ENCODE measurements around the gene PRRT4. TPM values are rescaled to one million over a fixed set of nuclear protein-coding genes. Genes with fewer than 3 reads are reported as not detected.
A peak's percentile ranks its signal among the peaks of the same experiment; 100 is the strongest.

PRRT4 gene
- under 1 TPM in 1 of 3 donors, not detected in 2; 0.42 TPM for total RNA-seq
- not detected for total RNA-seq (2013)

- under 1% methylated on average over 88 of the region's 88 CpGs for WGBS (ENCODE audit: insufficient coverage)
- Histone ChIP-seq H3K27ac (ENCODE audit: low read length) (no peak within 1 kb of the TSS), H3K27me3 (ENCODE audit: control insufficient read depth, insufficient read depth, low read length) (peaks cover 28% of the 10 kb centered on the region), H3K4me1 (ENCODE audit: control insufficient read depth, insufficient read depth, low read length) (peaks cover 18% of the 10 kb centered on the region), H3K4me3 (ENCODE audit: low read length) (no peak within 1 kb of the TSS), H3K36me3 (ENCODE audit: control insufficient read depth, insufficient read depth, low read length) (no peaks in the 10 kb centered on the region), H3K9me3 (ENCODE audit: control insufficient read depth, insufficient read depth, low read length) (no peaks in the 10 kb centered on the region)
- TF ChIP-seq CTCF (IDR thresholded peaks at IDR 0.05), result no peak
- Mint-ChIP-seq H3K36me3 (no peaks in the 10 kb centered on the region), H3K4me1 (peaks cover 9 to 17% of the 10 kb centered on the region in 2 donors), H3K27me3 (ENCODE audit: low read depth in 2 of 2) (peaks cover 58 to 59% of the 10 kb centered on the region in 2 donors), H3K4me3 (peak within 1 kb of the TSS; percentile 82), H3K27ac (peak within 1 kb of the TSS in 1 of 2 donors; percentile 74), H3K9me3 (no peaks in the 10 kb centered on the region)
- DNase-seq, result peak in 1 of 2 donors; percentile 70
- intact Hi-C loops (cut with micrococcal nuclease), result no loop called here
- peak; percentile 63 to 75 (median 70) for ATAC-seq
Measured at GRCh38 chr7:128361411-128362379, at the start of gene PRRT4. Gene PRRT4 (minus strand): TSS chr7:128361690.

GRCh38 chr7:128410451-128410753 is 48.9 kb upstream of the PRRT4 start:
- Mint-ChIP-seq H3K4me1 (peaks cover 29 to 35% of the 10 kb centered on the region in 2 donors), H3K36me3 (no peaks in the 10 kb centered on the region), H3K27me3 (ENCODE audit: low read depth in 2 of 2) (no peaks in the 10 kb centered on the region), H3K9me3 (no peaks in the 10 kb centered on the region), H3K4me3 (peak overlapping the region; percentile 92), H3K27ac (peak overlapping the region; percentile 73 to 87)
- WGBS (ENCODE audit: insufficient coverage), result 0% methylated on average over 6 of the region's 6 CpGs
- ATAC-seq, result no peak
- intact Hi-C loops (cut with micrococcal nuclease), result no loop called here
- H3K27me3 ChIP-seq (ENCODE audit: control insufficient read depth, insufficient read depth, low read length), result no peaks in the 10 kb centered on the region
- peaks cover 44% of the 10 kb centered on the region for H3K4me1 ChIP-seq (ENCODE audit: control insufficient read depth, insufficient read depth, low read length)
- peak overlapping the region; percentile 96 for H3K27ac ChIP-seq (ENCODE audit: low read length)
- DNase-seq, result no peak
- TF ChIP-seq CTCF (IDR thresholded peaks at IDR 0.05), result no peak
- H3K9me3 ChIP-seq (ENCODE audit: control insufficient read depth, insufficient read depth, low read length), result no peaks in the 10 kb centered on the region
- peak overlapping the region; percentile 99 for H3K4me3 ChIP-seq (ENCODE audit: low read length)
- H3K36me3 ChIP-seq (ENCODE audit: control insufficient read depth, insufficient read depth, low read length), result no peaks in the 10 kb centered on the region

GRCh38 chr7:128409596-128410450 is 48.3 kb upstream of the PRRT4 start, which contains the start of gene IMPDH1:
Gene IMPDH1 (minus strand): TSS chr7:128409982. CDS start chr7:128409901, 81 bp downstream.
- no peaks in the 10 kb centered on the region for H3K36me3 ChIP-seq (ENCODE audit: control insufficient read depth, insufficient read depth, low read length)
- peak within 1 kb of the TSS; percentile 96 for H3K27ac ChIP-seq (ENCODE audit: low read length)
- H3K27me3 ChIP-seq (ENCODE audit: control insufficient read depth, insufficient read depth, low read length), result no peaks in the 10 kb centered on the region
- no peak for TF ChIP-seq CTCF (IDR thresholded peaks at IDR 0.05)
- H3K4me3 ChIP-seq (ENCODE audit: low read length), result peak within 1 kb of the TSS; percentile 99
- Mint-ChIP-seq H3K27ac (peak within 1 kb of the TSS; percentile 73 to 87), H3K36me3 (no peaks in the 10 kb centered on the region), H3K27me3 (ENCODE audit: low read depth in 2 of 2) (no peaks in the 10 kb centered on the region), H3K4me1 (peaks cover 31 to 38% of the 10 kb centered on the region in 2 donors), H3K4me3 (peak within 1 kb of the TSS; percentile 92), H3K9me3 (no peaks in the 10 kb centered on the region)
- DNase-seq (peak; percentile 81 to 87), ATAC-seq (peak; percentile 77 to 89 (median 80))
- no peaks in the 10 kb centered on the region for H3K9me3 ChIP-seq (ENCODE audit: control insufficient read depth, insufficient read depth, low read length)
- WGBS (ENCODE audit: insufficient coverage), result under 1% methylated on average over 87 of the region's 87 CpGs
- H3K4me1 ChIP-seq (ENCODE audit: control insufficient read depth, insufficient read depth, low read length), result peaks cover 50% of the 10 kb centered on the region
- intact Hi-C loops (cut with micrococcal nuclease), result loop anchor here (1.0 to 5.0 kb wide), 2 partner anchors 13 to 47 kb away; partner anchors contain the start of gene HILPDA

Measured in natural killer cell (primary cell).